PC-3 (cell line): Measurements from ENCODE around the gene AKAP5. TPM values are rescaled to one million over a fixed set of nuclear protein-coding genes. Genes with fewer than 3 reads are reported as not detected.

Experiments
- ATAC-seq: fragments of 200-7000 bp; cut with Tn5 transposase; 2 replicates; pipeline ENCODE4 v1.9.1; 2020; ENCODE audit warnings: mild to moderate bottlenecking, moderate library complexity
- BruUV-seq: library from RNA; stranded (reverse); fragments of 400-500 nt; replicated peaks from 2 replicates; lab custom pipeline; 2021; lab: Mats Ljungman, UMichigan
- CTCF ChIA-PET: fragments of 300-600 bp; sonication (Branson Sonifier 250); formaldehyde crosslinking; loops from one replicate; lab custom pipeline; 2022; ENCODE audit warnings: antibody characterized with exemption; lab: Charles Lee
- POLR2A ChIA-PET: fragments of 300-600 bp; sonication (Branson Sonifier 250); formaldehyde crosslinking; loops from one replicate; lab custom pipeline; 2022; ENCODE audit warnings: antibody characterized with exemption; ENCODE audit not compliant: unreplicated experiment; lab: Charles Lee
- DNase-seq: peaks from one replicate; pipeline ENCODE4 v3.0.0-alpha.2; 2015
- H2AFZ ChIP-seq: fragments of 300-600 bp; sonication (generic); 2 replicates; pipeline ENCODE4 v1.6.0; 2016; ENCODE audit warnings: antibody characterized with exemption, low read length
- H3F3A ChIP-seq: fragments of 300-600 bp; sonication (generic); one replicate; pipeline ENCODE4 v1.6.0; 2017; ENCODE audit warnings: antibody characterized with exemption, low read length, control low read depth, mild to moderate bottlenecking; ENCODE audit not compliant: unreplicated experiment
- H3K27ac ChIP-seq: fragments of 300-600 bp; sonication (generic); 2 replicates; pipeline ENCODE4 v1.5.1; 2016; ENCODE audit warnings: mild to moderate bottlenecking, low read length
- H3K27me3 ChIP-seq: fragments of 300-600 bp; sonication (generic); 2 replicates; pipeline ENCODE4 v1.6.1; 2016; ENCODE audit warnings: low read length, mixed read lengths
- H3K36me3 ChIP-seq: fragments of 300-600 bp; sonication (generic); 2 replicates; pipeline ENCODE4 v1.6.1; 2016; ENCODE audit warnings: low read depth, mixed run types, low read length, mixed read lengths
- H3K4me1 ChIP-seq: fragments of 300-600 bp; sonication (generic); 2 replicates; pipeline ENCODE4 v1.5.1; 2016; ENCODE audit warnings: low read length; ENCODE audit not compliant: insufficient read depth
- H3K4me2 ChIP-seq: fragments of 300-600 bp; sonication (generic); 2 replicates; pipeline ENCODE4 v1.6.0; 2016; ENCODE audit warnings: low read length
- H3K4me3 ChIP-seq: fragments of 300-600 bp; sonication (generic); 2 replicates; pipeline ENCODE4 v1.5.1; 2016; ENCODE audit warnings: mild to moderate bottlenecking, low read length, mixed read lengths
- H3K79me2 ChIP-seq: fragments of 300-600 bp; sonication (generic); 2 replicates; pipeline ENCODE4 v1.6.1; 2017; ENCODE audit warnings: low read length, mixed read lengths
- H3K9ac ChIP-seq: fragments of 300-600 bp; sonication (generic); 2 replicates; pipeline ENCODE4 v1.6.0; 2016; ENCODE audit warnings: mild to moderate bottlenecking, low read length
- H3K9me2 ChIP-seq: fragments of 300-600 bp; sonication (generic); replicated peaks from 2 replicates; pipeline ENCODE4 v1.6.1; 2016; ENCODE audit warnings: mixed run types, low read length, mixed read lengths
- H3K9me3 ChIP-seq: fragments of 300-600 bp; sonication (generic); 2 replicates; pipeline ENCODE4 v1.6.1; 2016; ENCODE audit warnings: low read length, mixed read lengths
- H4K20me1 ChIP-seq: fragments of 300-600 bp; sonication (generic); 2 replicates; pipeline ENCODE4 v1.6.1; 2016; ENCODE audit warnings: low read length, mixed read lengths
- CTCF ChIP-seq: fragments of 300-600 bp; sonication (generic); conservative IDR thresholded peaks from 2 replicates; pipeline ENCODE4 v1.5.1; 2017; ENCODE audit warnings: antibody characterized with exemption, low read depth, mild to moderate bottlenecking, low read length
- EZH2 ChIP-seq: fragments of 300-600 bp; sonication (generic); IDR thresholded peaks from one replicate; pipeline ENCODE4 v1.6.1; 2017; ENCODE audit warnings: antibody characterized with exemption, mild to moderate bottlenecking, low read length; ENCODE audit not compliant: unreplicated experiment
- EZH2phosphoT487 ChIP-seq: fragments of 300-600 bp; sonication (generic); IDR thresholded peaks from 2 replicates; pipeline ENCODE4 v1.6.1; 2018; ENCODE audit warnings: mild to moderate bottlenecking, antibody characterized with exemption, low read length, borderline replicate concordance
- intact Hi-C: fragments of 100-400 bp; cut with micrococcal nuclease; formaldehyde crosslinking; loops from 2 replicates; pipeline ENCODE4 v1.9.0; 2023
- total RNA-seq: library from RNA; depleted of rRNA; stranded (reverse); fragments of >200 nt; gene quantifications from 2 replicates; pipeline ENCODE4 v1.2.3, GENCODE V29; 2014

AKAP5 gene
- total RNA-seq, 1 experiment from 2014 or later, result 0.58 TPM

GRCh38 chr14:64450255-64450654 is 15.0 kb upstream of the AKAP5 start:
- intact Hi-C loops, result no loop called here
- Histone ChIP-seq H3F3A (no peaks in the 10 kb centered on the region), H3K4me3 (no peak overlapping the region), H4K20me1 (no peaks in the 10 kb centered on the region), H3K9me3 (no peaks in the 10 kb centered on the region), H3K4me2 (no peak overlapping the region), H3K79me2 (no peaks in the 10 kb centered on the region), H3K27me3 (no peaks in the 10 kb centered on the region), H3K27ac (no peak overlapping the region), H3K9ac (no peak overlapping the region), H2AFZ (no peak overlapping the region), H3K36me3 (peaks cover 53% of the 10 kb centered on the region), H3K9me2 (no peaks in the 10 kb centered on the region), H3K4me1 (no peaks in the 10 kb centered on the region)
- ChIA-PET POLR2A (no interaction called here), CTCF (no interaction called here)
- DNase-seq, result no peak
- no peak for ATAC-seq
- no TSS peak for BruUV-seq
- TF ChIP-seq EZH2, result no peak
- TF ChIP-seq CTCF, result no peak
- no peak for TF ChIP-seq EZH2phosphoT487

- ATAC-seq (no peak), DNase-seq (no peak)
- Histone ChIP-seq H3K9ac (no peak overlapping the region), H3K79me2 (no peaks in the 10 kb centered on the region), H4K20me1 (no peaks in the 10 kb centered on the region), H3K27ac (no peak overlapping the region), H3K4me2 (no peak overlapping the region), H3F3A (no peaks in the 10 kb centered on the region), H3K4me3 (no peak overlapping the region), H3K9me2 (no peaks in the 10 kb centered on the region), H2AFZ (no peak overlapping the region), H3K36me3 (peaks cover 73% of the 10 kb centered on the region), H3K9me3 (no peaks in the 10 kb centered on the region), H3K27me3 (no peaks in the 10 kb centered on the region), H3K4me1 (no peaks in the 10 kb centered on the region)
- intact Hi-C loops, result no loop called here
- CTCF ChIA-PET, result no interaction called here
- POLR2A ChIA-PET, result no interaction called here
- TF ChIP-seq EZH2phosphoT487 (no peak), CTCF (no peak), EZH2 (no peak)
- no TSS peak for BruUV-seq
These were observed 10.6 kb upstream of the AKAP5 start for GRCh38 chr14:64454671-64455070.

- Histone ChIP-seq H3K9me2 (no peaks in the 10 kb centered on the region), H3K36me3 (peaks cover 43% of the 10 kb centered on the region)
These were observed 5.7 kb upstream of the AKAP5 start for GRCh38 chr14:64459405-64460136.

More at GRCh38 chr14:64459405-64460136, 5.7 kb upstream of the AKAP5 start:
- no peak overlapping the region for H3K9ac ChIP-seq
- no peaks in the 10 kb centered on the region for H3K27me3 ChIP-seq
- H3K4me1 ChIP-seq, result peaks cover 3% of the 10 kb centered on the region; the same call in 1 of the 2 replicates
- H3K4me3 ChIP-seq, result no peak overlapping the region
- no peaks in the 10 kb centered on the region for H3F3A ChIP-seq
- no peaks in the 10 kb centered on the region for H3K9me3 ChIP-seq
- no peak overlapping the region for H3K27ac ChIP-seq
- ATAC-seq (no peak), DNase-seq (no peak)
- H3K79me2 ChIP-seq, result no peaks in the 10 kb centered on the region
- H4K20me1 ChIP-seq, result no peaks in the 10 kb centered on the region
- no peak overlapping the region for H2AFZ ChIP-seq
- ChIA-PET CTCF (interaction anchor here (0.6 to 1.0 kb wide), 4 partner anchors 13 to 116 kb away, joined by 3 to 4 read pairs (median 3); no protein-coding TSS in a partner anchor), POLR2A (no interaction called here)
- no peak overlapping the region for H3K4me2 ChIP-seq
- TF ChIP-seq CTCF (no peak), EZH2phosphoT487 (no peak), EZH2 (no peak)
- intact Hi-C loops, result no loop called here
- BruUV-seq, result no TSS peak
